Heart right ventricle (tissue), 16 donors: ENCODE measurements around the gene POLG2. TPM values are rescaled to one million over a fixed set of nuclear protein-coding genes. Genes with fewer than 3 reads are reported as not detected.

ENCODE experiments used
- ATAC-seq, 8 donors: fragments of 200-7000 bp; cut with Tn5 transposase; one replicate each; pipeline ENCODE4 v1.9.1; 2020; ENCODE audit warnings: mild to moderate bottlenecking in 8 of 8, moderate library complexity in 8 of 8, moderate number of reproducible peaks in 1 of 8
- DNase-seq, 2 donors: peaks; one replicate each; pipeline ENCODE4 v3.0.0-alpha.2; 2020
- H3K27ac ChIP-seq, 10 donors: fragments of 200-600 bp; sonication (generic) in 2 of 10; one replicate each; pipeline versions ENCODE4 v1.5.0 to v1.8.0; 2020 to 2022; ENCODE audit warnings: mild to moderate bottlenecking in 3 of 10
- H3K27me3 ChIP-seq, 7 donors: fragments of 200-600 bp; one replicate each; pipeline ENCODE4 v1.8.0; 2021 to 2022; ENCODE audit warnings: mild to moderate bottlenecking in 2 of 7
- H3K36me3 ChIP-seq, 9 donors: fragments of 200-600 bp; sonication (generic) in 1 of 9; one replicate each; pipeline versions ENCODE4 v1.5.0 to v1.8.0; 2020 to 2022; ENCODE audit warnings: mild to moderate bottlenecking in 2 of 9
- H3K4me1 ChIP-seq, 9 donors: fragments of 200-600 bp; sonication (generic) in 1 of 9; one replicate each; pipeline versions ENCODE4 v1.5.0 to v1.8.0; 2020 to 2022; ENCODE audit warnings: mild to moderate bottlenecking in 4 of 9
- H3K4me3 ChIP-seq, 10 donors: fragments of 200-600 bp; sonication (generic) in 2 of 10; one replicate each; pipeline versions ENCODE4 v1.5.0 to v1.8.0; 2020 to 2022; ENCODE audit warnings: mild to moderate bottlenecking in 7 of 10, moderate library complexity in 2 of 10
- H3K9me3 ChIP-seq, 11 donors: fragments of 200-600 bp in 10 of 11; sonication (generic) in 2 of 11; one replicate each; pipeline versions ENCODE4 v1.5.0 to v1.8.0; 2013 to 2022; ENCODE audit warnings: mild to moderate bottlenecking in 2 of 11, control low read depth in 1 of 11, moderate library complexity in 1 of 11
- CTCF ChIP-seq, 9 donors: fragments of 200-600 bp; sonication (generic) in 2 of 9; IDR thresholded peaks; one replicate each; pipeline versions ENCODE4 v1.5.0 to v1.8.0; 2021 to 2022; ENCODE audit warnings: antibody characterized with exemption in 9 of 9, mild to moderate bottlenecking in 5 of 9, moderate library complexity in 1 of 9
- WGBS, 2 donors: extraction: QIAGEN DNeasy Blood & Tissue Kit; methylation state at CpG; one replicate each; pipeline ENCODE4 v1.1.7; 2013; ENCODE audit warnings: inconsistent platforms in 1 of 2; 5-methylcytosine and 5-hydroxymethylcytosine counted together
- intact Hi-C, 10 donors: fragments of 100-400 bp; cut with DNase I; formaldehyde crosslinking; loops; one replicate each; pipeline versions ENCODE4 v1.11.1 to v1.14.2; 2022
- polyA plus RNA-seq, 2 donors: library from polyadenylated mRNA; stranded (reverse); fragments of 200-250 nt; gene quantifications; one replicate each; pipeline ENCODE4 v1.2.3, GENCODE V29; 2013
- total RNA-seq, 10 donors: library from RNA; stranded (reverse); fragmentation: NEBNext Ultra II Directional in 3 of 10; extraction: Animal tissue kit (Norgen Biotek cat#: 25700) in 3 of 10; gene quantifications; one replicate each; pipeline versions ENCODE4 v1.2.1 to v1.2.4, GENCODE V29; 2021 to 2023
- donor health status: Arrhythmogenic right ventricular cardiomyopathy.
- donor health status: ischemic (EF 13 %, LVEDD 7.1; RV severe dilation, severe dysfunction).
- donor health status: healthy with polysubstance abuse.
- donor health status: DM: no; HTN: yes; CAD: no.
- donor health status: DM: no; HTN: no; CAD: no.
- donor health status: ischemic (EF 25% LVEDD 6.9; RV normal size, moderate dysfunction).
- donor health status: ischemic (EF 25% LVEDD 5.7; RV mildly dilated, moderate dysfunction).
- donor health status: healthy.
- donor health status: DM: yes; HTN: yes; CAD: no.
- donor health status: Ischemic cardiomyopathy.
- donor health status: ischemic (EF 35%, LVEDD 5.7; RV mildly dilated, moderate dysfunction).
- donor health status: nonischemic (EF 11% LVEDD 7.7; RV severe dilation, severe dysfunction).
- donor health status: DM: yes; HTN: yes; CAD: no.
- donor health status: PGD.
- donor health status: ischemic (EF 29% LVEDD 5.4; RV normal size, mild dysfunction).
- donor health status: nonischemic (EF 23%, LVEDD 6.1; RV moderate dilation, normal function).

Gene POLG2
- total and polyA plus RNA-seq, 12 donors = 4.8 to 11.1 (median 6.5) TPM

GRCh38 chr17:64507413-64507782, 10.5 kb upstream of the POLG2 start:
- TF ChIP-seq CTCF (IDR thresholded peaks at IDR 0.05) = peak in 7 of 9 donors; percentile 23 to 61 (median 50)
- Histone ChIP-seq H3K4me1 (peaks cover 6 to 55% (median 46%) of the 10 kb centered on the region in 9 donors), H3K27ac (peak overlapping the region; percentile 86 to 100 (median 99)), H3K4me3 (peak overlapping the region; percentile 72 to 99 (median 91)), H3K27me3 (no peaks in the 10 kb centered on the region), H3K9me3 (no peaks in the 10 kb centered on the region), H3K36me3 (peaks cover 0 to 65% (median 41%) of the 10 kb centered on the region in 9 donors)
- DNase-seq (peak in 1 of 2 donors; percentile 18), ATAC-seq (peak in 6 of 8 donors; percentile 1 to 37 (median 26))
- intact Hi-C loops = loop anchor here in 3 of 10 donors (5.0 to 10.0 kb wide), 2 partner anchors 85 to 683 kb away; partner anchors contain the start of genes FTSJ3 (in 1 of the 3) and PSMC5 (in 1 of the 3)
- WGBS, 2 donors = 0 to 1% methylated on average over 13 of the region's 13 CpGs

GRCh38 chr17:64506576-64507412, 9.9 kb upstream of the POLG2 start, which contains the start of gene CEP95:
TSS of gene CEP95 (plus strand) at chr17:64506977. CDS start at chr17:64507098, 121 bp downstream.
- DNase-seq = peak; percentile 93 to 97
- WGBS, 2 donors = 0 to 1% methylated on average over 77 of the region's 77 CpGs
- H3K9me3 ChIP-seq = no peaks in the 10 kb centered on the region
- peaks cover 0 to 65% (median 44%) of the 10 kb centered on the region in 9 donors for H3K36me3 ChIP-seq
- peak within 1 kb of the TSS; percentile 72 to 99 (median 91) for H3K4me3 ChIP-seq
- intact Hi-C loops = loop anchor here in 4 of 10 donors (1.0 to 10.0 kb wide), 3 partner anchors 9 to 682 kb away; partner anchors contain the start of genes FTSJ3 (in 1 of the 4), POLG2 (in 1 of the 4) and PSMC5 (in 1 of the 4)
- no peak for TF ChIP-seq CTCF (IDR thresholded peaks at IDR 0.05)
- H3K27ac ChIP-seq = peak within 1 kb of the TSS; percentile 86 to 100 (median 99)
- ATAC-seq = peak; percentile 76 to 89 (median 86)
- no peaks in the 10 kb centered on the region for H3K27me3 ChIP-seq
- H3K4me1 ChIP-seq = peaks cover 6 to 61% (median 52%) of the 10 kb centered on the region in 9 donors

- Histone ChIP-seq H3K36me3 (peaks cover 0 to 65% (median 45%) of the 10 kb centered on the region in 9 donors), H3K4me1 (peaks cover 8 to 67% (median 58%) of the 10 kb centered on the region in 9 donors), H3K27ac (peak within 1 kb of the TSS; percentile 86 to 100 (median 99)), H3K27me3 (no peaks in the 10 kb centered on the region), H3K4me3 (peak within 1 kb of the TSS; percentile 72 to 99 (median 91)), H3K9me3 (no peaks in the 10 kb centered on the region)
- no peak for TF ChIP-seq CTCF (IDR thresholded peaks at IDR 0.05)
- DNase-seq (peak; percentile 97 to 98), ATAC-seq (peak; percentile 82 to 92 (median 88))
- intact Hi-C loops = loop anchor here in 4 of 10 donors (1.0 to 10.0 kb wide), 3 partner anchors 9 to 681 kb away; partner anchors contain the start of genes FTSJ3 (in 1 of the 4), POLG2 (in 1 of the 4) and PSMC5 (in 1 of the 4)
- WGBS, 2 donors = 0 to 1% methylated on average over 31 of the region's 31 CpGs
Measured at GRCh38 chr17:64506201-64506575, 9.3 kb upstream of the POLG2 start, which contains the start of gene DDX5. TSS of gene DDX5 (minus strand) at chr17:64506289. CDS start at chr17:64506119, 170 bp downstream.
